Neural progenitor cell (in vitro differentiated cells): Measurements from ENCODE around the gene STK38L. TPM values are rescaled to one million over a fixed set of nuclear protein-coding genes. Genes with fewer than 3 reads are reported as not detected.

Source experiments
- DNase-seq: peaks from one replicate; pipeline ENCODE4 v3.0.0-alpha.2; 2016; ENCODE audit warnings: low spot score
- H2AFZ ChIP-seq: fragments of 200-600 bp; sonication (generic); replicated peaks from 2 replicates; pipeline ENCODE4 v1.6.1; 2016; ENCODE audit warnings: antibody characterized with exemption
- H3F3A ChIP-seq: fragments of 200-600 bp; sonication (generic); 2 replicates; pipeline ENCODE4 v1.6.1; 2016; ENCODE audit warnings: antibody characterized with exemption, low read depth
- H3K27ac ChIP-seq: fragments of 200-600 bp; sonication (generic); 2 replicates; pipeline ENCODE4 v1.5.1; 2016; ENCODE audit warnings: mild to moderate bottlenecking
- H3K27me3 ChIP-seq: fragments of 200-600 bp; sonication (generic); 2 replicates; pipeline ENCODE4 v1.6.1; 2016; ENCODE audit warnings: mild to moderate bottlenecking, moderate library complexity
- H3K36me3 ChIP-seq: fragments of 200-600 bp; sonication (generic); 2 replicates; pipeline ENCODE4 v1.5.1; 2016
- H3K4me1 ChIP-seq: fragments of 200-600 bp; sonication (generic); 2 replicates; pipeline ENCODE4 v1.6.1; 2016; ENCODE audit warnings: mixed run types
- H3K4me2 ChIP-seq: fragments of 200-600 bp; sonication (generic); 2 replicates; pipeline ENCODE4 v1.6.1; 2016
- H3K4me3 ChIP-seq: fragments of 200-600 bp; sonication (generic); 2 replicates; pipeline ENCODE4 v1.5.1; 2016
- H3K79me2 ChIP-seq: fragments of 200-600 bp; sonication (generic); 2 replicates; pipeline ENCODE4 v1.6.1; 2016; ENCODE audit warnings: low read depth
- H3K9ac ChIP-seq: fragments of 200-600 bp; sonication (generic); 2 replicates; pipeline ENCODE4 v1.6.1; 2016
- H3K9me3 ChIP-seq: fragments of 200-600 bp; sonication (generic); 2 replicates; pipeline ENCODE4 v1.5.1; 2016; ENCODE audit warnings: low read depth
- H4K20me1 ChIP-seq: fragments of 200-600 bp; sonication (generic); 2 replicates; pipeline ENCODE4 v1.6.1; 2016; ENCODE audit warnings: low read depth
- H3K27ac Mint-ChIP-seq: 3 replicates; pipeline ENCODE4 v1.8.0; 2021; ENCODE audit warnings: mixed read lengths
- H3K27me3 Mint-ChIP-seq: 2 replicates; pipeline ENCODE4 v1.8.0; 2022; ENCODE audit warnings: low read depth, mild to moderate bottlenecking, inconsistent platforms, moderate library complexity, mixed read lengths; ENCODE audit not compliant: insufficient read depth
- H3K36me3 Mint-ChIP-seq: 3 replicates; pipeline ENCODE4 v1.8.0; 2021; ENCODE audit warnings: mixed read lengths
- H3K4me1 Mint-ChIP-seq: 3 replicates; pipeline ENCODE4 v1.8.0; 2021; ENCODE audit warnings: mixed read lengths
- H3K4me3 Mint-ChIP-seq: 3 replicates; pipeline ENCODE4 v1.8.0; 2021; ENCODE audit warnings: mild to moderate bottlenecking, moderate library complexity, mixed read lengths
- H3K9me3 Mint-ChIP-seq: 3 replicates; pipeline ENCODE4 v1.8.0; 2020; ENCODE audit warnings: mixed read lengths
- EZH2 ChIP-seq: fragments of 200-600 bp; sonication (generic); IDR thresholded peaks from 2 replicates; pipeline ENCODE4 v1.6.1; 2017; ENCODE audit warnings: antibody characterized with exemption, mild to moderate bottlenecking, moderate library complexity
- EZH2phosphoT487 ChIP-seq: fragments of 200-600 bp; sonication (generic); IDR thresholded peaks from 2 replicates; pipeline ENCODE4 v1.6.1; 2017; ENCODE audit warnings: antibody characterized with exemption
- total RNA-seq: library from RNA; depleted of rRNA; stranded (reverse); fragments of >200 nt; gene quantifications from 2 replicates; pipeline ENCODE4 v1.2.3, GENCODE V29; 2015; ENCODE audit warnings: low replicate concordance
- TF ChIP-seq, protein P1 (sequence below): fragments of 200-600 bp; sonication (generic); IDR thresholded peaks from 2 replicates; pipeline ENCODE4 v1.5.1; 2017; ENCODE audit warnings: antibody characterized with exemption, mild to moderate bottlenecking

STK38L gene
- total RNA-seq, 1 donor from 2014 or later, result 62.6 TPM

DNA sequence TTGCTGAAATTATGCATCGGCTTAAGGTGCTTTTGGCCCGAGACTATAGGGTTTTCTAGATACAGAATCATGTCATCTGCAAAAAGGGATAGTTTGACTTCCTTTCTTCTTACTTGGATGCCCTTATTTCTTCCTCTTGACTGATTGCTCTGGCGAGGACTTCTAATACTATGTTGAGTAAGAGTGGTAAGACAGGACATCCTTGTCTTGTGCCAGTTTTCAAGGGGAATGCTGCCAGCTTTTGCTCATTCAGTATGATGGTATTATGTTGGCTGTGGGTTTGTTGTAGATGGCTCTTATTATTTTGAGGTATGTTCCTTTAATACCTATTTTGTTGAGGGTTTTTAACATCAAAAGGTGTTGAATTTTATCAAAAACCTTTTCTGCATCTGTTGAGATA, 96.9 kb downstream of the STK38L start:
- peaks cover 35% of the 10 kb centered on the region for H3K4me1 Mint-ChIP-seq
- H3K4me1 ChIP-seq, result no peaks in the 10 kb centered on the region
- no peak overlapping the region for H2AFZ ChIP-seq
- no peak overlapping the region for H3K27ac ChIP-seq
- no peak for DNase-seq
- peaks cover 8% of the 10 kb centered on the region for H3K79me2 ChIP-seq
- H3K4me3 ChIP-seq, result no peak overlapping the region
- H4K20me1 ChIP-seq, result no peaks in the 10 kb centered on the region
- no peaks in the 10 kb centered on the region for H3K36me3 ChIP-seq
- H3K4me3 Mint-ChIP-seq, result no peak overlapping the region
- H3K9me3 Mint-ChIP-seq, result peaks cover 2% of the 10 kb centered on the region
- peaks cover 3% of the 10 kb centered on the region for H3K27me3 Mint-ChIP-seq
- no peak overlapping the region for H3K27ac Mint-ChIP-seq
- peaks cover 2% of the 10 kb centered on the region for H3K36me3 Mint-ChIP-seq
- no peaks in the 10 kb centered on the region for H3F3A ChIP-seq
- no peaks in the 10 kb centered on the region for H3K27me3 ChIP-seq
- H3K9me3 ChIP-seq, result no peaks in the 10 kb centered on the region
- H3K9ac ChIP-seq, result no peak overlapping the region
- TF ChIP-seq EZH2 (no peak), EZH2phosphoT487 (no peak)
- TF ChIP-seq, protein P1, sequence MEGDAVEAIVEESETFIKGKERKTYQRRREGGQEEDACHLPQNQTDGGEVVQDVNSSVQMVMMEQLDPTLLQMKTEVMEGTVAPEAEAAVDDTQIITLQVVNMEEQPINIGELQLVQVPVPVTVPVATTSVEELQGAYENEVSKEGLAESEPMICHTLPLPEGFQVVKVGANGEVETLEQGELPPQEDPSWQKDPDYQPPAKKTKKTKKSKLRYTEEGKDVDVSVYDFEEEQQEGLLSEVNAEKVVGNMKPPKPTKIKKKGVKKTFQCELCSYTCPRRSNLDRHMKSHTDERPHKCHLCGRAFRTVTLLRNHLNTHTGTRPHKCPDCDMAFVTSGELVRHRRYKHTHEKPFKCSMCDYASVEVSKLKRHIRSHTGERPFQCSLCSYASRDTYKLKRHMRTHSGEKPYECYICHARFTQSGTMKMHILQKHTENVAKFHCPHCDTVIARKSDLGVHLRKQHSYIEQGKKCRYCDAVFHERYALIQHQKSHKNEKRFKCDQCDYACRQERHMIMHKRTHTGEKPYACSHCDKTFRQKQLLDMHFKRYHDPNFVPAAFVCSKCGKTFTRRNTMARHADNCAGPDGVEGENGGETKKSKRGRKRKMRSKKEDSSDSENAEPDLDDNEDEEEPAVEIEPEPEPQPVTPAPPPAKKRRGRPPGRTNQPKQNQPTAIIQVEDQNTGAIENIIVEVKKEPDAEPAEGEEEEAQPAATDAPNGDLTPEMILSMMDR, result no peak
- no peak overlapping the region for H3K4me2 ChIP-seq

GRCh38 chr12:27342536-27342935, 98.5 kb downstream of the STK38L start:
- Histone ChIP-seq H3F3A (no peaks in the 10 kb centered on the region), H3K36me3 (no peaks in the 10 kb centered on the region), H3K9ac (no peak overlapping the region), H3K4me2 (no peak overlapping the region), H3K79me2 (peaks cover 8% of the 10 kb centered on the region), H4K20me1 (no peaks in the 10 kb centered on the region), H3K9me3 (no peaks in the 10 kb centered on the region), H3K27ac (no peak overlapping the region), H2AFZ (no peak overlapping the region), H3K4me3 (no peak overlapping the region), H3K4me1 (no peaks in the 10 kb centered on the region), H3K27me3 (no peaks in the 10 kb centered on the region)
- H3K4me3 Mint-ChIP-seq, result no peak overlapping the region
- no peak for DNase-seq
- H3K27me3 Mint-ChIP-seq, result peaks cover 3% of the 10 kb centered on the region
- H3K36me3 Mint-ChIP-seq, result peaks cover 2% of the 10 kb centered on the region
- peaks cover 2% of the 10 kb centered on the region for H3K9me3 Mint-ChIP-seq
- no peak overlapping the region for H3K27ac Mint-ChIP-seq
- TF ChIP-seq EZH2 (no peak), EZH2phosphoT487 (no peak)
- TF ChIP-seq, protein P1, result no peak
- H3K4me1 Mint-ChIP-seq, result peaks cover 35% of the 10 kb centered on the region

DNA sequence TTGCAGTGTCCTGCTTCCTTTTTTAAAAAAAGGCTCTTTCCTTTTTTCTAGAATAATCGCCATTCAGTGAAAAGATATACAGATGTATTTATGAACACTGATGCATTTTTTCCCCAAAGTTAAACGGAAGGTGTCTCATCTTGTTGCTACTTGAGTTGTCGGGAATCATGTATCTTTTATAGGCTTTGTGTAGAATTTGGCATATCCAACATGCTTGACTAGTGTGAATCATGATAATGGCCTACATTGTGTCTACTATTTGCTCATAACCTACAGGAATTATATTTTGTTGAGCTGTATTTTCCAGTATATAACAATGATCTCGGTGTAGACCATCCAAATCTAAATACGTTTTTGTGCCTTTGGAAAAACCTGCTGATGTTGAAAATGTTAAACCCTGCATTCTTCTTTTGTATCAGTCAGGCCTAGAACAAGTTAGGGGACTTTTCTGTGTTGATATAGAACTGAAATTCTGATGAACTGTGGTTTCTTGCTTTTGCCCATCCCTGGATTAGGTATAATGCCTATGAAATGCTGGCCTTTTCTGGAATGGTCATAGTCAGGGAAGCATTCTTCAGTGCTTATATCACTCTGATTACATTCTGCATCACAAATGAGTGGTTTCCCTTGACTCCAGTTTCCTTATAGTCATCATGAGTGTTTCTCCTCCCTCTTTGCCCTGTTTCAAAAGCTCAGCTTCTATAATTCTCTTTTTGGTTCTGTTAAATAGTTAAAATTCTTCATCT, 99.3 kb downstream of the STK38L start:
- Mint-ChIP-seq H3K27ac (no peak overlapping the region), H3K9me3 (peaks cover 2% of the 10 kb centered on the region), H3K4me1 (peaks cover 38% of the 10 kb centered on the region), H3K36me3 (peaks cover 2% of the 10 kb centered on the region), H3K27me3 (peaks cover 3% of the 10 kb centered on the region), H3K4me3 (no peak overlapping the region)
- H2AFZ ChIP-seq, result no peak overlapping the region
- peaks cover 8% of the 10 kb centered on the region for H3K79me2 ChIP-seq
- TF ChIP-seq EZH2phosphoT487 (no peak), EZH2 (no peak)
- TF ChIP-seq, protein P1, result no peak
- H3K9me3 ChIP-seq, result no peaks in the 10 kb centered on the region
- H3K36me3 ChIP-seq, result no peaks in the 10 kb centered on the region
- H3K4me2 ChIP-seq, result no peak overlapping the region
- no peak overlapping the region for H3K27ac ChIP-seq
- no peaks in the 10 kb centered on the region for H3K27me3 ChIP-seq
- no peak for DNase-seq
- H4K20me1 ChIP-seq, result no peaks in the 10 kb centered on the region
- no peaks in the 10 kb centered on the region for H3F3A ChIP-seq
- H3K4me1 ChIP-seq, result no peaks in the 10 kb centered on the region
- no peak overlapping the region for H3K4me3 ChIP-seq
- H3K9ac ChIP-seq, result no peak overlapping the region
